HG02588 (cell line): ENCODE results near the gene TXNRD2.
"Not testable (repeated sequence)": the region's sequence is repeated elsewhere in the genome, so short reads cannot be mapped to it uniquely, and the experiment has no call there.

Source experiments
- ATAC-seq: cut with Tn5 transposase; IDR thresholded peaks from one replicate; pipeline ENCODE4 v1.9.1; 2021; ENCODE audit warnings: mild to moderate bottlenecking, moderate library complexity; ENCODE audit not compliant: unreplicated experiment

TXNRD2 gene

GRCh38 chr22:19955241-19956128 is 13.9 kb upstream of the TXNRD2 start:
- no peak for ATAC-seq

GRCh38 chr22:19951346-19951745 is 9.7 kb upstream of the TXNRD2 start:
- no peak for ATAC-seq

- no peak for ATAC-seq
Observed at GRCh38 chr22:19948057-19948760, 6.6 kb upstream of the TXNRD2 start.

- no peak for ATAC-seq
Observed at GRCh38 chr22:19943082-19944026, 1.7 kb upstream of the TXNRD2 start.

GRCh38 chr22:19942157-19943081 is 801 bp upstream of the TXNRD2 start:
- peak; percentile 31 for ATAC-seq

- no peak for ATAC-seq
Observed at GRCh38 chr22:19940536-19941364, 868 bp downstream of the TXNRD2 start.

- ATAC-seq, result no peak
Observed at GRCh38 chr22:19937616-19938473, 3.8 kb downstream of the TXNRD2 start.

- ATAC-seq, result no peak
Observed at GRCh38 chr22:19936513-19936912, 5.1 kb downstream of the TXNRD2 start.

GRCh38 chr22:19935123-19935718 is 6.4 kb downstream of the TXNRD2 start:
- not testable (repeated sequence) for ATAC-seq

GRCh38 chr22:19933341-19934241 is 8.0 kb downstream of the TXNRD2 start:
- ATAC-seq, result no peak

GRCh38 chr22:19932367-19933206 is 9.0 kb downstream of the TXNRD2 start:
- no peak for ATAC-seq

- ATAC-seq, result no peak
Observed at GRCh38 chr22:19931514-19931913, 10.1 kb downstream of the TXNRD2 start.

- ATAC-seq, result no peak
Observed at GRCh38 chr22:19930551-19931486, 10.8 kb downstream of the TXNRD2 start.
